NT2/D1 (cell line): ENCODE data around the gene NDUFA5.

ENCODE experiments used
- DNase-seq: peaks from one replicate; pipeline ENCODE4 v3.0.0-alpha.2; 2011; ENCODE audit warnings: low read depth, low spot score
- H3K27me3 ChIP-seq: 2 replicates; pipeline ENCODE4 v1.6.0; 2011; ENCODE audit warnings: mild to moderate bottlenecking; ENCODE audit not compliant: insufficient read length, insufficient read depth
- H3K36me3 ChIP-seq: 2 replicates; pipeline ENCODE4 v1.6.1; 2011; ENCODE audit warnings: mild to moderate bottlenecking, low read length, mixed read lengths; ENCODE audit not compliant: insufficient read depth, insufficient read length
- H3K4me1 ChIP-seq: 2 replicates; pipeline ENCODE4 v1.5.1; 2011; ENCODE audit not compliant: insufficient read depth, insufficient read length
- H3K4me3 ChIP-seq: 2 replicates; pipeline ENCODE4 v1.5.1; 2011; ENCODE audit warnings: low read depth; ENCODE audit not compliant: insufficient read length
- H3K9ac ChIP-seq: 2 replicates; pipeline ENCODE4 v1.6.0; 2011; ENCODE audit warnings: low read depth; ENCODE audit not compliant: insufficient read length
- H3K9me3 ChIP-seq: 2 replicates; pipeline ENCODE4 v1.5.1; 2011; ENCODE audit warnings: mild to moderate bottlenecking, low read length; ENCODE audit not compliant: insufficient read depth
- SUZ12 ChIP-seq: IDR thresholded peaks from 2 replicates; pipeline ENCODE4 v1.6.1; 2011; ENCODE audit not compliant: insufficient read length, insufficient read depth; ENCODE audit errors: extremely low read depth
- YY1 ChIP-seq: IDR thresholded peaks from 2 replicates; pipeline ENCODE4 v1.6.1; 2011; ENCODE audit not compliant: insufficient read length, insufficient read depth
- ZNF274 ChIP-seq: IDR thresholded peaks from 2 replicates; pipeline ENCODE4 v1.6.1; 2011; ENCODE audit warnings: mild to moderate bottlenecking, low read depth, low read length

NDUFA5 gene

GRCh38 chr7:123499211-123499970 is 58.2 kb downstream of the NDUFA5 start:
- H3K4me3 ChIP-seq = no peak overlapping the region
- no peaks in the 10 kb centered on the region for H3K27me3 ChIP-seq
- H3K9me3 ChIP-seq = no peaks in the 10 kb centered on the region
- H3K4me1 ChIP-seq = no peaks in the 10 kb centered on the region
- DNase-seq = no peak
- no peak overlapping the region for H3K9ac ChIP-seq
- TF ChIP-seq SUZ12 (no peak), YY1 (no peak), ZNF274 (no peak)
- H3K36me3 ChIP-seq = no peaks in the 10 kb centered on the region

GRCh38 chr7:123498601-123499000 is 59.0 kb downstream of the NDUFA5 start:
- H3K9ac ChIP-seq = no peak overlapping the region
- H3K9me3 ChIP-seq = no peaks in the 10 kb centered on the region
- TF ChIP-seq YY1 = no peak
- TF ChIP-seq ZNF274 = no peak
- no peak for TF ChIP-seq SUZ12
- DNase-seq = no peak
- no peaks in the 10 kb centered on the region for H3K4me1 ChIP-seq
- H3K4me3 ChIP-seq = no peak overlapping the region
- no peaks in the 10 kb centered on the region for H3K27me3 ChIP-seq
- H3K36me3 ChIP-seq = no peaks in the 10 kb centered on the region

- DNase-seq = no peak
- no peak for TF ChIP-seq ZNF274
- TF ChIP-seq YY1 = no peak
- no peak for TF ChIP-seq SUZ12
Observed at GRCh38 chr7:123498031-123498430, 59.6 kb downstream of the NDUFA5 start.

DNA sequence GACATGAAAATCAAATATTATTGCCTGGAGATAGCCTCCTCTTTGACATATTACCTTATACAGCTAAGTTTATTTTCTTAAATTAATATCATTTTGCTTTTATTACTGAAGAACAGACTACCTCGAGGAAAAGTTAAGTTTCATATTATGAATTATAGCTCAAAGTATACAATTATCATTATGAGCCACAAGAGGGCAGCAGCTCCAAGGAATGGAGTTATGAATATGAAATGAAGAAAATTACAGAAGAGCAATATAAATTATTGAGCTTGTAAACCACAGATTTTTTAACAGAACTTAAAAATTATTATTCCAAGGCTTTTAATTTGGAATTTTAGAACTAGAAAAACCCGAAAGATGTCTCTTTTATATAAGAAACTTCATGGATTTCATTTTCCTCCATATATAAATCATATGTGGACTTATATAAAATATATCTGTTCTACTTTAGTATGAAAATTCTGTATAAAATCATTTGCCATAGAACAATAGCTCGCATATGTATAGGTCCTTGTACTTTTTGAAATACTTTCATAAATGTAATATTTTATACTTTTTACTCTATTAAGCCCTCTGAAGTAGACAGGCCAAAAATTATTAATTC is 63.3 kb downstream of the NDUFA5 start:
- H3K4me1 ChIP-seq = no peaks in the 10 kb centered on the region
- DNase-seq = no peak
- no peak overlapping the region for H3K4me3 ChIP-seq
- H3K9ac ChIP-seq = no peak overlapping the region
- TF ChIP-seq SUZ12 (no peak), YY1 (no peak), ZNF274 (no peak)
- no peaks in the 10 kb centered on the region for H3K36me3 ChIP-seq
- H3K9me3 ChIP-seq = no peaks in the 10 kb centered on the region
- H3K27me3 ChIP-seq = no peaks in the 10 kb centered on the region

More at GRCh38 chr7:123498031-123498430, 59.6 kb downstream of the NDUFA5 start:
- Histone ChIP-seq H3K36me3 (no peaks in the 10 kb centered on the region), H3K4me1 (no peaks in the 10 kb centered on the region), H3K4me3 (no peak overlapping the region), H3K9me3 (no peaks in the 10 kb centered on the region), H3K9ac (no peak overlapping the region), H3K27me3 (no peaks in the 10 kb centered on the region)

DNA sequence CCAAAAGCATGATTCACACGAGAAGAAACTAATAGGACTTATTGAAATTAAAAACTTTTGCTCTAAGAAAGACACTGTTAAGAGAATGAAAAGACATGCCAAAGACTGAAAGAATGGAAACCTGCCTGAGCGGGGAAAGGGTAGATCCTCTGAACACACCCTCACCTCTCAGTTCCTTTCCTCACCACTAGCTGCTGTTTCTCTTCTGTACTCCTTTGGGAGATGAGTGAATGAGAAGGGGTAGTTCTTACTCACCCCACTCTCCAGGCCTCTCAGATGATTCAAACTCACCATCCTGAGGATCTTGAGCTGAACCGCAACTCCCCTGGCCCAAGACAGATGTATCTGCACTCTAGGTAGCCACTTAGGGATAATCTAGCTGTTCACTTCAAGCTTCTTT is 65.1 kb downstream of the NDUFA5 start:
- Histone ChIP-seq H3K36me3 (no peaks in the 10 kb centered on the region), H3K9ac (no peak overlapping the region), H3K27me3 (no peaks in the 10 kb centered on the region), H3K4me1 (no peaks in the 10 kb centered on the region), H3K9me3 (no peaks in the 10 kb centered on the region), H3K4me3 (no peak overlapping the region)
- no peak for TF ChIP-seq YY1
- TF ChIP-seq SUZ12 = no peak
- no peak for TF ChIP-seq ZNF274
- no peak for DNase-seq
